Dedifferentiated amniotic fluid mesenchymal stem cell (primary cell): ENCODE data around the gene PROSER2.

ENCODE experiments used
- DNase-seq: peaks from one replicate; pipeline ENCODE4 v3.0.0-alpha.2; 2016; ENCODE audit errors: extremely low spot score

The PROSER2 gene

DNA sequence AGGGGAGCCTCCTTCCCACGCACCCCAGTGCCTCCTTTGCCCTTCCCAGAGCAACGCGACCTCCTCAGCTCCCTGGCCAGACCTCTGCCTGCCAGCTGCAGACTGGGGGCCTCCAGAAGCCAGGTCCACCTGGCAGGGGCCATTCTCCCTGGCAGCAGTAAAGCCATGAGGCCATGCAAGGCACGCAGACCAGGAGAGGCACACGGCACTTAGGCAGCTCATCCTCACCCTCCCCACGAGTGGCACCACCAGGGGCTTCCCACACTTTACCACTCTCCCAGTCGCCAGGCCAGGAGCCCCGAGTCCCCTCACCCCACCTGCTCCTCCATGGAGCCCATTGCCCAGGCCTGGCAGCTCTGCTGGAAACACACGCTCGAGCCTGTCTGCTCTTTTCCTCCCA, 85.4 kb downstream of the PROSER2 start:
- DNase-seq = no peak

GRCh38 chr10:11908991-11909390, 85.8 kb downstream of the PROSER2 start:
- DNase-seq = no peak

GRCh38 chr10:11909618-11910017, 86.5 kb downstream of the PROSER2 start:
- no peak for DNase-seq

DNA sequence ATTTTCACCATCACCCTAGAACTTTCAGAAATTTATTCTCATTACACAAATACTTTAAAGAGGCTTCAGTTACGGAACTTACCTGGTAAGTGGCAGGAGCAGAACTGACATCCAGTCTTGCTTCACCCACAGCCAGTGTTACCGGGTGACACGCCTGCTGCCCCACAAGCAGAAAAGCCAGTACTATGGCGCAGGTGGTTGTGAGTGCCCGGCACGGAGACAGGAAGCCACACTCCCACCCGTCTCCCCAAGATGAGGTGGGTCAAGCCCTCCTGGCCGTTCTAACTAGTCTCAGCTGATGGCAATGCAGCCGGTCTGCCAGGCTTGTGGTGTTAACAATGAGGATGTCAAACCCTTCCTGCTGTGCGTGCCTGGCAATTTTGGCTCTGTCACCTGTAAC, 86.9 kb downstream of the PROSER2 start:
- DNase-seq = no peak

DNA sequence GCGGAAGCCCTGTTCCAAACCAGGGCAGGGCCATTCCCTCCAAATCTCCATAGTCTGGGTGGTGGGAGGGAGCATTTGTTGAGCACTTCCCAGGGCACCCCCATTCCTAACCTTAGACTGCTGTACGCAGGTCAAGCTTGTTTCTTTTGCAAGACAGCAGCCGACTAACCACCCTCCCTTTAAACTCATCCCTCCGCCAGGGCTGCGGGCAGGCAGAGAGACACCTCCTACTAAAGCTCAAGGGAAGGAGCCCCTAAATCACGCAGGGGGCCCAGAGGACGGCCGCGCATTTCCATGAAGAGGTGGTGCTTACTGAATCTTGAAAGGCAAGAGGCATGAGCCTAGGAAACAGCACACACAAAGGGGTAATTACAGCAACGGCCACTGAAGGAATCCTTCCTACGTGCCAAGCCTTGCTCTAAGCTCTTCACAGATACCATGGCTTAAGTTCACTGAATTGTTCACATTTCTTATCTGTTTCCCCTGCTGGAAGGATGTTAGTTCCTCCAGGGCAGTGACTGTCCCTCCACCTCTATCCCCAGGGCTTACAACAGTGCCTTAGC, 90.0 kb downstream of the PROSER2 start:
- no peak for DNase-seq

GRCh38 chr10:11918384-11918783, 95.2 kb downstream of the PROSER2 start:
- DNase-seq = no peak

GRCh38 chr10:11919271-11919670, 96.1 kb downstream of the PROSER2 start:
- no peak for DNase-seq
